ENCODE measurements around the gene KATNB1.

Gene KATNB1

GRCh38 chr16:57704905-57705852 lies 30.4 kb upstream of the KATNB1 start:
- ChIA-PET POLR2A (no interaction called here), CTCF (no interaction called here)
- no peak overlapping the region for H3K4me3 ChIP-seq (ENCODE audit: low read depth, low read length)
- DNase-seq (ENCODE audit: low read depth, low spot score) = no peak
- no peak for TF ChIP-seq CTCF (IDR thresholded peaks at IDR 0.05; ENCODE audit: insufficient read depth, low read length, missing control alignments)

- no peak for DNase-seq (ENCODE audit: low read depth, low spot score)
- ChIA-PET CTCF (no interaction called here), POLR2A (no interaction called here)
- no peak for TF ChIP-seq CTCF (IDR thresholded peaks at IDR 0.05; ENCODE audit: insufficient read depth, low read length, missing control alignments)
- H3K4me3 ChIP-seq (ENCODE audit: low read depth, low read length) = no peak overlapping the region
These were observed 28.9 kb upstream of the KATNB1 start for GRCh38 chr16:57706717-57707116.

- CTCF ChIA-PET = no interaction called here
- POLR2A ChIA-PET = no interaction called here
- TF ChIP-seq CTCF (IDR thresholded peaks at IDR 0.05; ENCODE audit: insufficient read depth, low read length, missing control alignments) = no peak
- H3K4me3 ChIP-seq (ENCODE audit: low read depth, low read length) = no peak overlapping the region
- DNase-seq (ENCODE audit: low read depth, low spot score) = no peak
These were observed 28.2 kb upstream of the KATNB1 start for GRCh38 chr16:57707331-57707730.

- CTCF ChIA-PET = no interaction called here
These were observed 27.4 kb upstream of the KATNB1 start for GRCh38 chr16:57708168-57708567.

GRCh38 chr16:57709663-57710062 lies 25.9 kb upstream of the KATNB1 start:
- ChIA-PET POLR2A (no interaction called here), CTCF (interaction anchor here (0.7 to 1.0 kb wide), 2 partner anchors 11 to 61 kb away, joined by 3 to 4 read pairs; no protein-coding TSS in a partner anchor)
- H3K4me3 ChIP-seq (ENCODE audit: low read depth, low read length) = no peak overlapping the region
- TF ChIP-seq CTCF (IDR thresholded peaks at IDR 0.05; ENCODE audit: insufficient read depth, low read length, missing control alignments) = no peak
- DNase-seq (ENCODE audit: low read depth, low spot score) = no peak

More at GRCh38 chr16:57708168-57708567, 27.4 kb upstream of the KATNB1 start:
- TF ChIP-seq CTCF (IDR thresholded peaks at IDR 0.05; ENCODE audit: insufficient read depth, low read length, missing control alignments) = no peak
- no peak for DNase-seq (ENCODE audit: low read depth, low spot score)
- POLR2A ChIA-PET = no interaction called here
- no peak overlapping the region for H3K4me3 ChIP-seq (ENCODE audit: low read depth, low read length)

GRCh38 chr16:57711346-57711745 lies 24.2 kb upstream of the KATNB1 start:
- ChIA-PET CTCF (interaction anchor here (0.8 to 1.7 kb wide), 2 partner anchors 9 to 135 kb away, joined by 3 to 5 read pairs; no protein-coding TSS in a partner anchor), POLR2A (no interaction called here)
- no peak for DNase-seq (ENCODE audit: low read depth, low spot score)
- H3K4me3 ChIP-seq (ENCODE audit: low read depth, low read length) = no peak overlapping the region
- TF ChIP-seq CTCF (IDR thresholded peaks at IDR 0.05; ENCODE audit: insufficient read depth, low read length, missing control alignments) = no peak

All from AG04449 (cell line).